Measurements from ENCODE around the gene ELF1.
A peak's percentile ranks its signal among the peaks of the same experiment; 100 is the strongest.

The ELF1 gene

DNA sequence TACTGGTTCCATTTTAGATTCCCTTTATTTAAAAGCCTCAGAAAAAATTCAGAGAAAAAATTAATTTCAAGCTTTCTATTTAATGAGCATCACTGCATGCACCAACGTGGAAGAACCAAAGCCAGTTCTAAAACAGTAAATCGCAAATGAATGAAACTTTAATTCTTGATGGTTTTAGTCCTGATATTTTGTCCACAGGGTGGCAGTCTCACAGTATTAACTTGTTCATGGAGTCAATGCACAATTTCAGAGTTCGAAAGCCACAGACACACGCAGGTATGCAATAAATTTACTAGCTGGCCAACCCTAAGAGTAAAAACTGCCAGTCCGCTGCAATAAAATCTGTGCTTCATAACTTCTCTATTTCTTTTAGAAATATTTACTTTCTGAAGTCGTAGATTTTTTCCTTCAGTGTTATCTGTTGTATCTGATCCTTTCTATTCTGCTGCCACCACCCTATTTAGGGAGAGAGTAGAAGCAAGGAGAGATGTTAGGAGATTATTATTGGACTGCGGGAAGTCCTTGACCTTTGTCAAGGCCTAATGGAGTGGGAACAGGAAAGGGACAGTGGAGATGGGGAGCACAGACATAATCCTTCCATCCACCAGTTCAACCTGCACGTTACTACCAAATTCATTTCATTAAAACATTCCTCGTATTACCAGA is 35.2 kb upstream of the ELF1 start:
- Histone ChIP-seq H2AK5ac (ENCODE audit: low read length) (no peak overlapping the region), H4K91ac (ENCODE audit: low read depth, low read length) (no peak overlapping the region), H2BK120ac (ENCODE audit: insufficient read depth, low read length, poor library complexity) (no peak overlapping the region), H4K8ac (ENCODE audit: low read depth, low read length) (no peak overlapping the region), H2AFZ (ENCODE audit: insufficient read depth, low read length, poor library complexity) (no peak overlapping the region), H3K79me1 (ENCODE audit: low read length) (no peaks in the 10 kb centered on the region), H2BK12ac (ENCODE audit: low read length) (no peak overlapping the region), H2BK5ac (ENCODE audit: low read depth, low read length, poor library complexity) (no peak overlapping the region), H4K12ac (ENCODE audit: low read depth, low read length) (no peak overlapping the region), H3K9me3 (ENCODE audit: insufficient read depth, low read depth, low read length) (no peaks in the 10 kb centered on the region), H3K14ac (ENCODE audit: low read length) (no peak overlapping the region), H3K4me2 (ENCODE audit: low read length) (no peak overlapping the region), H3K4me3 (ENCODE audit: low read depth, low read length) (no peak overlapping the region), H3K27me3 (ENCODE audit: insufficient read depth, low read length) (no peaks in the 10 kb centered on the region), H3K79me2 (ENCODE audit: control insufficient read depth, insufficient read depth, low read length, poor library complexity) (peaks cover 9% of the 10 kb centered on the region), H3K4ac (ENCODE audit: low read depth, low read length) (peak overlapping the region; percentile 51), H3K23ac (ENCODE audit: low read length) (no peak overlapping the region), H3K4me1 (ENCODE audit: control insufficient read depth in 1 of 2, insufficient read depth in 2 of 2, low read length in 2 of 2) (peaks cover 5 to 7% of the 10 kb centered on the region in 2 experiments), H3K9ac (ENCODE audit: low read length) (no peak overlapping the region), H3K18ac (ENCODE audit: low read length) (no peak overlapping the region), H3K27ac (ENCODE audit: low read depth, low read length) (no peak overlapping the region), H3K36me3 (ENCODE audit: control insufficient read depth in 1 of 2, insufficient read depth in 2 of 2, low read length in 2 of 2) (peaks cover 0 to 2% of the 10 kb centered on the region in 2 experiments)
- 100% methylated on average over 2 of the region's 9 CpGs for WGBS (ENCODE audit: extremely low coverage, insufficient coverage, insufficient read length)
- DNase-seq = peak; percentile 28 to 82

DNA sequence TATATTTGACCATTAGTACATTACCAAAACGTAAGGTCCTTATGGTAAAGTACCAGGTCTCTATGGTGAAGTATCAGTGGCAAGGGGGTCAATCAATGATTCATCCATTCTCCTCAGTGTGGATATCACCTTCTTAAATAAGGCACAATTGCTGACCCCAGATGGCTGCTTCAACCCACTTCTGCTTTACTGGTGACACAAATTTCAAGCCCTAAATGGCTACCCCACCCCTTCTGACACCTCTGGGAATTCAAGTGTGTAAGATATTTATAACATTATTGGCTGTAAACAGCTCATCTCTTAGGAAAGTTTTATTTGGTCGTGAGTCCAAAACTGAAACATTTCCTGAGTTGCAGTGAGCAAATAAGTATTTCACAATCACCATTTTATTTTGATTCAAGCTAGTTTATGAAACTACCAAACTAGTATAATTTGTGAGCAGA is 34.3 kb upstream of the ELF1 start:
- Histone ChIP-seq H3K79me1 (ENCODE audit: low read length) (no peaks in the 10 kb centered on the region), H3K27ac (ENCODE audit: low read depth, low read length) (no peak overlapping the region), H3K23ac (ENCODE audit: low read length) (no peak overlapping the region), H3K36me3 (ENCODE audit: control insufficient read depth in 1 of 2, insufficient read depth in 2 of 2, low read length in 2 of 2) (peaks cover under 1 to 3% of the 10 kb centered on the region in 2 experiments), H2BK120ac (ENCODE audit: insufficient read depth, low read length, poor library complexity) (no peak overlapping the region), H3K27me3 (ENCODE audit: insufficient read depth, low read length) (no peaks in the 10 kb centered on the region), H3K14ac (ENCODE audit: low read length) (no peak overlapping the region), H3K4ac (ENCODE audit: low read depth, low read length) (peak overlapping the region; percentile 72), H3K4me2 (ENCODE audit: low read length) (no peak overlapping the region), H3K4me1 (ENCODE audit: control insufficient read depth in 1 of 2, insufficient read depth in 2 of 2, low read length in 2 of 2) (peaks cover 2 to 3% of the 10 kb centered on the region in 2 experiments), H3K9ac (ENCODE audit: low read length) (no peak overlapping the region), H2AK5ac (ENCODE audit: low read length) (no peak overlapping the region), H4K8ac (ENCODE audit: low read depth, low read length) (no peak overlapping the region), H2AFZ (ENCODE audit: insufficient read depth, low read length, poor library complexity) (no peak overlapping the region), H3K4me3 (ENCODE audit: low read depth, low read length) (no peak overlapping the region), H3K79me2 (ENCODE audit: control insufficient read depth, insufficient read depth, low read length, poor library complexity) (peaks cover 6% of the 10 kb centered on the region), H3K18ac (ENCODE audit: low read length) (no peak overlapping the region), H4K12ac (ENCODE audit: low read depth, low read length) (no peak overlapping the region), H2BK5ac (ENCODE audit: low read depth, low read length, poor library complexity) (no peak overlapping the region), H2BK12ac (ENCODE audit: low read length) (no peak overlapping the region), H3K9me3 (ENCODE audit: insufficient read depth, low read depth, low read length) (no peaks in the 10 kb centered on the region), H4K91ac (ENCODE audit: low read depth, low read length) (no peak overlapping the region)
- DNase-seq = peak; percentile 33 to 46
- WGBS (ENCODE audit: extremely low coverage, insufficient coverage, insufficient read length) = no CpG with 5 or more reads among the region's 2 CpGs

DNA sequence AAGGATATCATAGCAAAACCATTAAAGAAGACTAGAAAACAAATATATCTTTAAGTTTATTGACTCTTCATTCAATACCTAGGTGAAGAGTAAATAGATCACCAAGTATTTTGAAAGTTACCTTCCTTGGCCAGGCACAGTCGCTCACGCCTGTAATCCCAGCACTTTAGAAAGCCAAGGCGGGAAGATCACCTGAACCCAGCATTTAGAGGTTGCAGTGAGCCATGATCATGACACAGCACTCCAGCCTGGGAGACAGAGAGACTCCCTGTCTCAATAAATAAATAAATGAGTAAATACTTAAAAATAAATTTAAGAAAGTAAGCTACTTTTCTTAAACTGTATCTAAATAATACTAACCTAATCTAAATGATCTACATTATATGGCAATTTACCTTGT is 33.3 kb upstream of the ELF1 start:
- Histone ChIP-seq H3K9me3 (ENCODE audit: insufficient read depth, low read depth, low read length) (peaks cover 6% of the 10 kb centered on the region), H2AK5ac (ENCODE audit: low read length) (no peak overlapping the region), H3K18ac (ENCODE audit: low read length) (no peak overlapping the region), H4K91ac (ENCODE audit: low read depth, low read length) (no peak overlapping the region), H3K9ac (ENCODE audit: low read length) (no peak overlapping the region), H3K4me3 (ENCODE audit: low read depth, low read length) (no peak overlapping the region), H4K12ac (ENCODE audit: low read depth, low read length) (no peak overlapping the region), H3K4me2 (ENCODE audit: low read length) (no peak overlapping the region), H3K4me1 (ENCODE audit: control insufficient read depth in 1 of 2, insufficient read depth in 2 of 2, low read length in 2 of 2) (no peaks in the 10 kb centered on the region), H2BK5ac (ENCODE audit: low read depth, low read length, poor library complexity) (no peak overlapping the region), H2BK120ac (ENCODE audit: insufficient read depth, low read length, poor library complexity) (no peak overlapping the region), H3K27me3 (ENCODE audit: insufficient read depth, low read length) (no peaks in the 10 kb centered on the region), H3K14ac (ENCODE audit: low read length) (no peak overlapping the region), H2AFZ (ENCODE audit: insufficient read depth, low read length, poor library complexity) (no peak overlapping the region), H3K79me2 (ENCODE audit: control insufficient read depth, insufficient read depth, low read length, poor library complexity) (peaks cover 2% of the 10 kb centered on the region), H3K23ac (ENCODE audit: low read length) (no peak overlapping the region), H3K79me1 (ENCODE audit: low read length) (no peaks in the 10 kb centered on the region), H2BK12ac (ENCODE audit: low read length) (no peak overlapping the region), H3K4ac (ENCODE audit: low read depth, low read length) (peak overlapping the region; percentile 33), H3K36me3 (ENCODE audit: control insufficient read depth in 1 of 2, insufficient read depth in 2 of 2, low read length in 2 of 2) (peaks cover 8 to 9% of the 10 kb centered on the region in 2 experiments), H3K27ac (ENCODE audit: low read depth, low read length) (no peak overlapping the region), H4K8ac (ENCODE audit: low read depth, low read length) (no peak overlapping the region)
- DNase-seq = no peak
- WGBS (ENCODE audit: extremely low coverage, insufficient coverage, insufficient read length) = no CpG with 5 or more reads among the region's 3 CpGs

DNA sequence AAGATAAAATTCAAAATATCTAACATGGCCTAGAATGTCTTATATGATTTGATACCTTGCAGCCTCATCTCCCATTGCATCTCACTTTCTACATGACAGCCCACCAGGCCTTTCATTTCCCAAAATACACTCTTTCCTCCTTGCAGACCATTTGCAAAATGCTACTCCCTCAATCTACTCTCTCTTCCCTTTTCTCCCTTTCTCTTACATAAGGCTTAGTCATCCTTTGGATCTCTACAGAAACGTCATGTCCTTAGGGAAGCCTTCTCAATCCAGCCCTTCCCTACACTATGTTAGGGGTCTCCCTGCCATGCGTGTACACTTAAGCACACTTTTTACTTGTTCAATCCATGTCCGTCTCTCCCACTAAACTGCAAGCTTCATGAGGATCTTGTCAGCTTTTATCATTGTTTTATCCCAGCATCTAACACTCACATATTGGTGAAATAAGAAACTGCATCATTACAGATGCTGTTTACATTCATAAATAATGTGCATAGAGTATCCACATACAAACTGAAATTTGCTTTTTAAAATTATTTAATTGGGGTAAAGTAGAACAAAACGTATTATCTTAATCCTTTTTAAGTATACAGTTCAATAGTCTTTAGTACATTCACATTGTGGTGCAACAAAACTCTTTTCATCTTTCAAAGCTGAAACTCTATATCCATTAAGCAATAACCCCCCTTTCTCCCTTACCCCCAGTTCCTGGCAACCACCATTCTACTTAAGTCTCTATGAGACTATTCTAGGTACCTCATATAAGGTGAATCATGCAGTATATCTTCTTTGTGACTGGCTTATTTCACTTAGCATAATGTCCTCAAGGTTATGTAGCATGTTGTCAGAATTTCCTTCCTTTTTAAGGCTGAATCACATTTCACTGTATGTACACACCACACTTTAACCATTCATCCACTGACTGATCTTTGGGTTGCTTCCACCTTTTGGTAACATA is 30.6 kb upstream of the ELF1 start:
- Histone ChIP-seq H3K79me2 (ENCODE audit: control insufficient read depth, insufficient read depth, low read length, poor library complexity) (no peaks in the 10 kb centered on the region), H2BK12ac (ENCODE audit: low read length) (no peak overlapping the region), H3K4ac (ENCODE audit: low read depth, low read length) (no peak overlapping the region), H3K9ac (ENCODE audit: low read length) (no peak overlapping the region), H3K79me1 (ENCODE audit: low read length) (no peaks in the 10 kb centered on the region), H4K12ac (ENCODE audit: low read depth, low read length) (no peak overlapping the region), H3K4me1 (ENCODE audit: control insufficient read depth in 1 of 2, insufficient read depth in 2 of 2, low read length in 2 of 2) (no peaks in the 10 kb centered on the region), H3K36me3 (ENCODE audit: control insufficient read depth in 1 of 2, insufficient read depth in 2 of 2, low read length in 2 of 2) (peaks cover 7 to 8% of the 10 kb centered on the region in 2 experiments), H2AFZ (ENCODE audit: insufficient read depth, low read length, poor library complexity) (no peak overlapping the region), H3K4me2 (ENCODE audit: low read length) (no peak overlapping the region), H4K8ac (ENCODE audit: low read depth, low read length) (no peak overlapping the region), H2AK5ac (ENCODE audit: low read length) (no peak overlapping the region), H3K9me3 (ENCODE audit: insufficient read depth, low read depth, low read length) (peaks cover 6% of the 10 kb centered on the region), H2BK5ac (ENCODE audit: low read depth, low read length, poor library complexity) (no peak overlapping the region), H4K91ac (ENCODE audit: low read depth, low read length) (no peak overlapping the region), H3K27ac (ENCODE audit: low read depth, low read length) (no peak overlapping the region), H3K14ac (ENCODE audit: low read length) (no peak overlapping the region), H3K18ac (ENCODE audit: low read length) (no peak overlapping the region), H2BK120ac (ENCODE audit: insufficient read depth, low read length, poor library complexity) (no peak overlapping the region), H3K27me3 (ENCODE audit: insufficient read depth, low read length) (no peaks in the 10 kb centered on the region), H3K23ac (ENCODE audit: low read length) (no peak overlapping the region), H3K4me3 (ENCODE audit: low read depth, low read length) (no peak overlapping the region)
- no CpG with 5 or more reads among the region's 4 CpGs for WGBS (ENCODE audit: extremely low coverage, insufficient coverage, insufficient read length)
- DNase-seq = no peak

All from trophoblast cell (in vitro differentiated cells and primary cell).